Body of pancreas (tissue), 4 donors: ENCODE results near the gene PLEKHA6. TPM values are rescaled to one million over a fixed set of nuclear protein-coding genes. Genes with fewer than 3 reads are reported as not detected.

Source experiments
- ATAC-seq: fragments of 150-250 bp; one replicate; pipeline ENCODE4 v1.9.1; 2016
- DNase-seq, 4 donors: peaks; one replicate each; pipeline ENCODE4 v3.0.0-alpha.2; 2019
- H3K27ac ChIP-seq, 4 donors: fragments of 200-600 bp; sonication (generic); 1 replicate in 3 of 4; 2 replicates in 1 of 4; pipeline versions ENCODE4 v1.5.1 to v1.6.1; 2016 to 2019; ENCODE audit warnings: mild to moderate bottlenecking in 1 of 4, mixed read lengths in 1 of 4, moderate library complexity in 1 of 4
- H3K27me3 ChIP-seq, 2 donors: fragments of 200-600 bp; sonication (generic); one replicate each; pipeline ENCODE4 v1.6.0; 2016; ENCODE audit warnings: mild to moderate bottlenecking in 1 of 2
- H3K36me3 ChIP-seq, 2 donors: fragments of 200-600 bp; sonication (generic); replicated peaks in 1 of 2; 2 replicates each; pipeline ENCODE4 v1.5.1; 2016; ENCODE audit warnings: low read depth in 2 of 2; ENCODE audit not compliant: insufficient read depth in 1 of 2
- H3K4me1 ChIP-seq: fragments of 200-600 bp; sonication (generic); one replicate; pipeline ENCODE4 v1.6.0; 2016
- H3K4me3 ChIP-seq, 2 donors: fragments of 200-600 bp; sonication (generic); 1 replicate in 1 of 2; 2 replicates in 1 of 2; pipeline ENCODE4 v1.5.1; 2016 to 2019
- H3K9me3 ChIP-seq, 3 donors: fragments of 200-600 bp; sonication (generic); 1 replicate in 2 of 3; 2 replicates in 1 of 3; pipeline ENCODE4 v1.5.1; 2016
- POLR2A ChIP-seq, 3 donors: fragments of 450-650 bp; IDR thresholded peaks; one replicate each; pipeline ENCODE4 v1.6.1; 2016; ENCODE audit warnings: antibody characterized with exemption in 3 of 3, mild to moderate bottlenecking in 2 of 3
- WGBS, 2 donors: methylation state at CpG; one replicate each; pipeline ENCODE4 v1.1.5; 2017; 5-methylcytosine and 5-hydroxymethylcytosine counted together
- intact Hi-C: fragments of 100-400 bp; cut with DNase I; formaldehyde crosslinking; loops from one replicate; pipeline ENCODE4 v1.15.1; 2023
- small RNA-seq: library from RNA; depleted of rRNA; stranded (forward); fragments of <200 nt; gene quantifications from one replicate; pipeline ENCODE3, GENCODE V24; 2016
- total RNA-seq, 2 donors: library from RNA; depleted of rRNA; stranded (reverse); fragments of >200 nt; gene quantifications; one replicate each; pipeline ENCODE4 v1.1.0, GENCODE V29; 2016
- TF ChIP-seq, protein P1 (sequence below), 7 experiments: fragments of 450-650 bp in 4 of 7; fragments of 200-600 bp in 3 of 7; sonication (generic) in 3 of 7; IDR thresholded peaks; one replicate each; pipeline ENCODE4 v1.5.1; 2016 to 2019; ENCODE audit warnings: antibody characterized with exemption in 7 of 7

The PLEKHA6 gene
- total RNA-seq, 2 donors from 2014 or later, result 10.9 to 20.4 TPM

- Histone ChIP-seq H3K4me1 (peaks cover 14% of the 10 kb centered on the region), H3K27ac (no peak overlapping the region), H3K36me3 (no peaks in the 10 kb centered on the region), H3K9me3 (no peaks in the 10 kb centered on the region), H3K4me3 (no peak overlapping the region), H3K27me3 (no peaks in the 10 kb centered on the region)
- ATAC-seq, result no peak
- WGBS, 2 donors, result 97 to 100% methylated on average over 2 of the region's 2 CpGs
- intact Hi-C loops, result no loop called here
- no peak for DNase-seq
- TF ChIP-seq, protein P1, sequence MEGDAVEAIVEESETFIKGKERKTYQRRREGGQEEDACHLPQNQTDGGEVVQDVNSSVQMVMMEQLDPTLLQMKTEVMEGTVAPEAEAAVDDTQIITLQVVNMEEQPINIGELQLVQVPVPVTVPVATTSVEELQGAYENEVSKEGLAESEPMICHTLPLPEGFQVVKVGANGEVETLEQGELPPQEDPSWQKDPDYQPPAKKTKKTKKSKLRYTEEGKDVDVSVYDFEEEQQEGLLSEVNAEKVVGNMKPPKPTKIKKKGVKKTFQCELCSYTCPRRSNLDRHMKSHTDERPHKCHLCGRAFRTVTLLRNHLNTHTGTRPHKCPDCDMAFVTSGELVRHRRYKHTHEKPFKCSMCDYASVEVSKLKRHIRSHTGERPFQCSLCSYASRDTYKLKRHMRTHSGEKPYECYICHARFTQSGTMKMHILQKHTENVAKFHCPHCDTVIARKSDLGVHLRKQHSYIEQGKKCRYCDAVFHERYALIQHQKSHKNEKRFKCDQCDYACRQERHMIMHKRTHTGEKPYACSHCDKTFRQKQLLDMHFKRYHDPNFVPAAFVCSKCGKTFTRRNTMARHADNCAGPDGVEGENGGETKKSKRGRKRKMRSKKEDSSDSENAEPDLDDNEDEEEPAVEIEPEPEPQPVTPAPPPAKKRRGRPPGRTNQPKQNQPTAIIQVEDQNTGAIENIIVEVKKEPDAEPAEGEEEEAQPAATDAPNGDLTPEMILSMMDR (IDR thresholded peaks at IDR 0.05), result no peak
- no peak for TF ChIP-seq POLR2A (IDR thresholded peaks at IDR 0.05)
Measured at GRCh38 chr1:204172404-204173029, 187.2 kb downstream of the PLEKHA6 start.

GRCh38 chr1:204171751-204172178 lies 188.0 kb downstream of the PLEKHA6 start:
- no peak for TF ChIP-seq POLR2A (IDR thresholded peaks at IDR 0.05)
- TF ChIP-seq, protein P1 (IDR thresholded peaks at IDR 0.05), result no peak
- Histone ChIP-seq H3K4me1 (peaks cover 14% of the 10 kb centered on the region), H3K4me3 (no peak overlapping the region), H3K27me3 (no peaks in the 10 kb centered on the region), H3K27ac (peak overlapping the region in 1 of 4 donors; percentile 61), H3K9me3 (no peaks in the 10 kb centered on the region), H3K36me3 (no peaks in the 10 kb centered on the region)
- peak in 1 of 4 donors; percentile 24 for DNase-seq
- peak; percentile 68 for ATAC-seq
- intact Hi-C loops, result no loop called here
- WGBS, 2 donors, result 13 to 14% methylated on average over 4 of the region's 4 CpGs

- peak; percentile 49 for ATAC-seq
- Histone ChIP-seq H3K27me3 (no peaks in the 10 kb centered on the region), H3K9me3 (no peaks in the 10 kb centered on the region), H3K4me3 (no peak overlapping the region), H3K36me3 (no peaks in the 10 kb centered on the region), H3K4me1 (peaks cover 14% of the 10 kb centered on the region), H3K27ac (no peak overlapping the region)
- DNase-seq, result peak in 2 of 4 donors; percentile 55 to 61
- 36 to 58% methylated on average over 3 of the region's 3 CpGs for WGBS, 2 donors
- TF ChIP-seq, protein P1 (IDR thresholded peaks at IDR 0.05), result no peak
- no peak for TF ChIP-seq POLR2A (IDR thresholded peaks at IDR 0.05)
- intact Hi-C loops, result no loop called here
Measured at GRCh38 chr1:204170494-204171155, 189.1 kb downstream of the PLEKHA6 start.

DNA sequence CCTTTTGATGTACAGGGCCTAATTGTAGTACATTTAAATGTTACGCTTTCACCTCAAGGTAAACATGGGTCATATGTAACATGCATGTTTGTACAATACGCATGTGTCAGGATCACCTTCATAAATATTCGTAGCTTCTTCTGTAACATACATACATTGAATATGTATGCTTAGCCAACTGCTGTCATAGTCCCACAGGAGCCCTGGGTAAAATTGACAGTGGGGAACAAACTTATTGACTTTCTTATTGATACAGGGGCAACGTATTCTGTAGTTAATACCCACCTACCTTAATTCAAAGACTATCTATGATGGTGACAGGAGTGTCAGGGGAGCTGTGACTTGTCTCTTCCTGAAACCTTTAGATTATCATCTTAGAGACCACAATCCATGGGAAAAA lies 189.9 kb downstream of the PLEKHA6 start:
- no peak overlapping the region for H3K27ac ChIP-seq
- 88 to 90% methylated on average over 4 of the region's 4 CpGs for WGBS, 2 donors
- no peak for DNase-seq
- no peaks in the 10 kb centered on the region for H3K9me3 ChIP-seq
- H3K36me3 ChIP-seq, result no peaks in the 10 kb centered on the region
- H3K4me1 ChIP-seq, result peaks cover 14% of the 10 kb centered on the region
- ATAC-seq, result no peak
- intact Hi-C loops, result no loop called here
- no peak for TF ChIP-seq POLR2A (IDR thresholded peaks at IDR 0.05)
- TF ChIP-seq, protein P1 (IDR thresholded peaks at IDR 0.05), result no peak
- no peak overlapping the region for H3K4me3 ChIP-seq
- no peaks in the 10 kb centered on the region for H3K27me3 ChIP-seq

Small RNA genes lying within 50 kb of the gene (small RNA-seq; reads per million reads assigned to genes)
- not detected for gene AL606489.2

Other genes starting within 250 kb of the PLEKHA6 start
- 10 to 100 TPM in 1 of 2 donors, 1 to 10 TPM in 1; 4.0 to 15.8 TPM for gene ETNK2, start 207.9 kb downstream of the PLEKHA6 start, total RNA-seq
- gene REN, start 193.6 kb downstream of the PLEKHA6 start, total RNA-seq, result not detected
- gene KISS1, start 163.4 kb downstream of the PLEKHA6 start, total RNA-seq, result not detected
- gene GOLT1A, start 145.9 kb downstream of the PLEKHA6 start, total RNA-seq, result 1 to 10 TPM in 1 of 2 donors, not detected in 1; 6.5 TPM
- gene PPP1R15B, start 51.9 kb upstream of the PLEKHA6 start, total RNA-seq, result 10 to 100 TPM; 32.9 to 34.3 TPM
- gene PIK3C2B, start 134.9 kb upstream of the PLEKHA6 start, total RNA-seq, result 10 to 100 TPM; 11.4 to 18.1 TPM
- gene MDM4, start 156.5 kb upstream of the PLEKHA6 start, total RNA-seq, result 100 to 1,000 TPM in 1 of 2 donors, 10 to 100 TPM in 1; 72.9 to 125 TPM